Stimulated activated CD4-positive, alpha-beta T cell treated with anti-CD3 and anti-CD28 coated beads, Interleukin-1b, Interleukin-23, amount 100 ng/mL, for 4 hours (primary cell): Measurements from ENCODE around the gene RBMY1E.
"Not testable (repeated sequence)": the region's sequence is repeated elsewhere in the genome, so short reads cannot be mapped to it uniquely, and the experiment has no call there.

Experiments
- DNase-seq, 2 donors: peaks; one replicate each; pipeline ENCODE4 v3.0.0-alpha.2; 2020; ENCODE audit warnings: low read depth in 2 of 2

The RBMY1E gene

GRCh38 chrY:21917932-21918331 is at the start of gene RBMY1E:
Gene RBMY1E (minus strand): TSS chrY:21918032. CDS start chrY:21916054, 1,978 bp downstream.
- not testable (repeated sequence) for DNase-seq

- not testable (repeated sequence) for DNase-seq
Observed at GRCh38 chrY:21894426-21894825, 23.4 kb downstream of the RBMY1E start, which contains the start of gene RBMY1D. Gene RBMY1D (minus strand): TSS chrY:21894526. CDS start chrY:21892513, 2,013 bp downstream.

- DNase-seq, result not testable (repeated sequence)
Observed at GRCh38 chrY:21869407-21870076, 48.3 kb downstream of the RBMY1E start.
